Stimulated activated CD4-positive, alpha-beta T cell treated with anti-CD3 and anti-CD28 coated beads, Interleukin-15, amount 100 ng/mL, for 48 hours (primary cell): Measurements from ENCODE around the gene KIAA0319L.
"Not testable (repeated sequence)": the region's sequence is repeated elsewhere in the genome, so short reads cannot be mapped to it uniquely, and the experiment has no call there.

Experiments
- DNase-seq, 2 donors: peaks; one replicate each; pipeline ENCODE4 v3.0.0-alpha.2; 2020; ENCODE audit warnings: low read depth in 2 of 2

Gene KIAA0319L

GRCh38 chr1:35490250-35490649 is 67.0 kb downstream of the KIAA0319L start:
- DNase-seq: no peak

GRCh38 chr1:35488336-35488735 is 68.9 kb downstream of the KIAA0319L start:
- no peak for DNase-seq

GRCh38 chr1:35486858-35487408 is 70.3 kb downstream of the KIAA0319L start:
- DNase-seq: no peak

GRCh38 chr1:35481229-35481628 is 76.0 kb downstream of the KIAA0319L start:
- no peak for DNase-seq

- no peak for DNase-seq
These were observed 79.3 kb downstream of the KIAA0319L start for GRCh38 chr1:35477870-35478269.

GRCh38 chr1:35475856-35476674 is 81.1 kb downstream of the KIAA0319L start:
- no peak for DNase-seq

- DNase-seq: no peak
These were observed 81.8 kb downstream of the KIAA0319L start for GRCh38 chr1:35475356-35475755.

- not testable (repeated sequence) for DNase-seq
These were observed 84.0 kb downstream of the KIAA0319L start for GRCh38 chr1:35473216-35473615.

- DNase-seq: no peak
These were observed 86.1 kb downstream of the KIAA0319L start for GRCh38 chr1:35470977-35471613.

GRCh38 chr1:35466120-35466519 is 91.1 kb downstream of the KIAA0319L start:
- DNase-seq: no peak

GRCh38 chr1:35463749-35464148 is 93.5 kb downstream of the KIAA0319L start:
- DNase-seq: not testable (repeated sequence)

- no peak for DNase-seq
These were observed 94.0 kb downstream of the KIAA0319L start for GRCh38 chr1:35463232-35463631.

GRCh38 chr1:35461966-35462651 is 95.1 kb downstream of the KIAA0319L start:
- DNase-seq: no peak

- DNase-seq: no peak
These were observed 96.4 kb downstream of the KIAA0319L start for GRCh38 chr1:35460796-35461195.

GRCh38 chr1:35454616-35455015 is 102.6 kb downstream of the KIAA0319L start:
- no peak for DNase-seq

GRCh38 chr1:35454176-35454575 is 103.0 kb downstream of the KIAA0319L start:
- no peak for DNase-seq

GRCh38 chr1:35453031-35453430 is 104.2 kb downstream of the KIAA0319L start:
- DNase-seq: no peak

GRCh38 chr1:35452106-35452774 is 105.0 kb downstream of the KIAA0319L start:
- no peak for DNase-seq

GRCh38 chr1:35451125-35451528 is 106.1 kb downstream of the KIAA0319L start:
- peak; percentile 45 to 77 for DNase-seq

- DNase-seq: no peak
These were observed 107.7 kb downstream of the KIAA0319L start for GRCh38 chr1:35449334-35450008.

- no peak for DNase-seq
These were observed 108.8 kb downstream of the KIAA0319L start for GRCh38 chr1:35448344-35448801.
